Measurements from ENCODE around the gene KCNMA1.
A peak's percentile ranks its signal among the peaks of the same experiment; 100 is the strongest.

The KCNMA1 gene

DNA sequence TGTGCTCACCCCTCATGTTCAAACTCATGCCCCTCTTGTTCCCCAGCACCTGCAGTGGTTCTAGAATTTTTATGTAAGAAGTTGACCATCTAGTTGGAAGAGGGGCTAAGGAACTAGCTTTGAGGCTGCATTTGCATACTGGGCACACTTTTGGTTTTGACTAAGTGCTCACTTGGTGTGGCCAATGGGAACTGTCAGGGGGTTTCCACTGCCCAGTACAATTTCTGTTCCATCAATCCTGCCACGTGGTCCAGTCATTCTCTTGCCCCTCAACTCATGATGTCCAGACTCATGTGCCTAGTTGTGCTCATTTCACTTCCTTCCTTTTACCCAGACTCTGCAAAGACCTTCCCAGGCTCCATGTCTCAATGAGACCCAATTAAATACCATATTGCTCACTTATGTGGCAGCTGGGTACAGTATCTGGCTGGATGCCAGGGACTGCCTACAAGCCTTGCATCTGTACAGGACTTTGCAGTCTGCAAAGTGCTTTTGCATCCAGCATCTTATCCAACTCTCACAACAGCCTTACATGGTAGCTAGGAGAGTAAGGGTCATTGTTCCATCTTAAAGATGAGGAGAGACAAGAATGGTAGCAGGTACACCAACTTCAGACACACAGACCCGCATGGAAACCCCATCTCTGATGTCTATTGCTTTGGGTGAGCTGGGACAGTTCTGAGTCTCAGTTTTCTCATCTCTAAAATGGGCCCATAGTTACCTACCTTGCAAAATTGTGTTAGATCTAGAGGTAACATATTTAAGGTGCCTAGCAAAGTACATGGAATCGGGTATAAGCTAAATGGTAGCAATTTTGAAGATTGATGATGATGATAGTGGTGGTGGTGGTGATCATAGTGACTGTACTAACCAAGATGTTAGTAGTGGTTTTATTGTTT lies 30.1 kb upstream of the KCNMA1 start:
- TF ChIP-seq ZBTB7A (IDR thresholded peaks at IDR 0.05; ENCODE audit: low read depth) (no peak), NFIC (IDR thresholded peaks at IDR 0.05) (peak; percentile 38; the same call in 1 of the 2 replicates), YY1 (IDR thresholded peaks at IDR 0.05; ENCODE audit: low read depth) (no peak)
- TF ChIP-seq, protein P1, sequence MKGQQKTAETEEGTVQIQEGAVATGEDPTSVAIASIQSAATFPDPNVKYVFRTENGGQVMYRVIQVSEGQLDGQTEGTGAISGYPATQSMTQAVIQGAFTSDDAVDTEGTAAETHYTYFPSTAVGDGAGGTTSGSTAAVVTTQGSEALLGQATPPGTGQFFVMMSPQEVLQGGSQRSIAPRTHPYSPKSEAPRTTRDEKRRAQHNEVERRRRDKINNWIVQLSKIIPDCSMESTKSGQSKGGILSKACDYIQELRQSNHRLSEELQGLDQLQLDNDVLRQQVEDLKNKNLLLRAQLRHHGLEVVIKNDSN (IDR thresholded peaks at IDR 0.05) = no peak

GRCh38 chr10:77666821-77667220 lies 29.2 kb upstream of the KCNMA1 start:
- TF ChIP-seq EGR1 (IDR thresholded peaks at IDR 0.05) = no peak
- no peak for TF ChIP-seq NFIC (IDR thresholded peaks at IDR 0.05)
- TF ChIP-seq YY1 (IDR thresholded peaks at IDR 0.05; ENCODE audit: low read depth) = no peak
- TF ChIP-seq FOXM1 (IDR thresholded peaks at IDR 0.05; ENCODE audit: borderline replicate concordance, low read depth) = no peak
- TF ChIP-seq ZBTB7A (IDR thresholded peaks at IDR 0.05; ENCODE audit: low read depth) = no peak
- no peak for TF ChIP-seq TCF12 (IDR thresholded peaks at IDR 0.05; ENCODE audit: low read depth)
- no peak for TF ChIP-seq REST (IDR thresholded peaks at IDR 0.05; ENCODE audit: low read depth)
- TF ChIP-seq TAF1 (IDR thresholded peaks at IDR 0.05; ENCODE audit: low read depth) = no peak
- TF ChIP-seq EP300 (IDR thresholded peaks at IDR 0.05; ENCODE audit: borderline replicate concordance) = no peak

DNA sequence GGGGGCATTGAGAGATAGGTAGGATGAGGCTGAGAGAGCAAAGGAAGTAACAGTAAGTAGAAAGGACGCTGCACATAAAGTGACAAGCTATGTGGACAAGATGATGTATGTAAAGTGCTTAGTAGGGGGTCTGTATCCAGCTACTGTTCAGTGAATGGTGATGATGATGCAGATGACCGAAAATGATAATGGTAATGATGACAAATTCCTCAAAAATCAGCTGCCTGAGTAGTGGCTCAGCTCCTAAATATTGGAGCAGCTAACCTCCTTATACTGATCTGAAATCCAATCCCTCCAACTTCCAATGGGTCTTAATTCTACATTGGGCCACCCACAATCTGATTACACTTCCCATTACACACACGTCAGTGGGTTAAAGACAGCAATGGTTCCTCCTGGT lies 27.1 kb upstream of the KCNMA1 start:
- TF ChIP-seq, protein P1 (IDR thresholded peaks at IDR 0.05) = no peak
- no peak for TF ChIP-seq CREB1 (IDR thresholded peaks at IDR 0.05; ENCODE audit: low read depth)
- no peak for TF ChIP-seq YY1 (IDR thresholded peaks at IDR 0.05; ENCODE audit: low read depth)
- TF ChIP-seq CEBPB (IDR thresholded peaks at IDR 0.05) = no peak
- TF ChIP-seq NFIC (IDR thresholded peaks at IDR 0.05) = no peak
- no peak for TF ChIP-seq TAF1 (IDR thresholded peaks at IDR 0.05; ENCODE audit: low read depth)

- no peak for TF ChIP-seq RAD21 (IDR thresholded peaks at IDR 0.05; ENCODE audit: low read depth)
Observed at GRCh38 chr10:77664008-77664407, 26.4 kb upstream of the KCNMA1 start.

GRCh38 chr10:77661674-77662073 lies 24.1 kb upstream of the KCNMA1 start:
- TF ChIP-seq, protein P2, sequence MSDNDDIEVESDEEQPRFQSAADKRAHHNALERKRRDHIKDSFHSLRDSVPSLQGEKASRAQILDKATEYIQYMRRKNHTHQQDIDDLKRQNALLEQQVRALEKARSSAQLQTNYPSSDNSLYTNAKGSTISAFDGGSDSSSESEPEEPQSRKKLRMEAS (IDR thresholded peaks at IDR 0.05) = no peak
- TF ChIP-seq RAD21 (IDR thresholded peaks at IDR 0.05; ENCODE audit: low read depth) (no peak), ZBTB7A (IDR thresholded peaks at IDR 0.05; ENCODE audit: low read depth) (no peak), CEBPB (IDR thresholded peaks at IDR 0.05) (no peak), REST (IDR thresholded peaks at IDR 0.05; ENCODE audit: low read depth) (no peak), EGR1 (IDR thresholded peaks at IDR 0.05) (no peak), CREB1 (IDR thresholded peaks at IDR 0.05; ENCODE audit: low read depth) (no peak)
- TF ChIP-seq, protein P1 (IDR thresholded peaks at IDR 0.05) = no peak

- TF ChIP-seq CREB1 (IDR thresholded peaks at IDR 0.05; ENCODE audit: low read depth) = no peak
- no peak for TF ChIP-seq CEBPB (IDR thresholded peaks at IDR 0.05)
- TF ChIP-seq TEAD4 (IDR thresholded peaks at IDR 0.05) = no peak
- no peak for TF ChIP-seq FOXM1 (IDR thresholded peaks at IDR 0.05; ENCODE audit: borderline replicate concordance, low read depth)
- TF ChIP-seq YY1 (IDR thresholded peaks at IDR 0.05; ENCODE audit: low read depth) = no peak
- TF ChIP-seq RAD21 (IDR thresholded peaks at IDR 0.05; ENCODE audit: low read depth) = no peak
- no peak for TF ChIP-seq REST (IDR thresholded peaks at IDR 0.05; ENCODE audit: low read depth)
- TF ChIP-seq NFIC (IDR thresholded peaks at IDR 0.05) = no peak
- TF ChIP-seq TAF1 (IDR thresholded peaks at IDR 0.05; ENCODE audit: low read depth) = no peak
- no peak for TF ChIP-seq EGR1 (IDR thresholded peaks at IDR 0.05)
- TF ChIP-seq ZBTB7A (IDR thresholded peaks at IDR 0.05; ENCODE audit: low read depth) = no peak
- no peak for TF ChIP-seq EP300 (IDR thresholded peaks at IDR 0.05; ENCODE audit: borderline replicate concordance)
- TF ChIP-seq, protein P2 (IDR thresholded peaks at IDR 0.05) = no peak
- TF ChIP-seq TCF12 (IDR thresholded peaks at IDR 0.05; ENCODE audit: low read depth) = no peak
- TF ChIP-seq, protein P1 (IDR thresholded peaks at IDR 0.05) = no peak
Observed at GRCh38 chr10:77661100-77661499, 23.5 kb upstream of the KCNMA1 start.

Data from Ishikawa (cell line).